Ishikawa (cell line): ENCODE data around the gene ATG5.

Source experiments
- CEBPB ChIP-seq: IDR thresholded peaks from 2 replicates; pipeline ENCODE4 v1.6.1; 2012
- CREB1 ChIP-seq: IDR thresholded peaks from 2 replicates; pipeline ENCODE4 v1.6.1; 2012; ENCODE audit warnings: low read depth
- EGR1 ChIP-seq: IDR thresholded peaks from 2 replicates; pipeline ENCODE4 v1.6.1; 2012
- EP300 ChIP-seq: IDR thresholded peaks from 2 replicates; pipeline ENCODE4 v1.6.1; 2012; ENCODE audit warnings: borderline replicate concordance
- FOXM1 ChIP-seq: IDR thresholded peaks from 2 replicates; pipeline ENCODE4 v1.6.1; 2012; ENCODE audit warnings: low read depth, borderline replicate concordance
- MAX ChIP-seq: IDR thresholded peaks from 2 replicates; pipeline ENCODE4 v1.6.1; 2012
- NFIC ChIP-seq: IDR thresholded peaks from 2 replicates; pipeline ENCODE4 v1.6.1; 2012
- RAD21 ChIP-seq: IDR thresholded peaks from 2 replicates; pipeline ENCODE4 v1.6.1; 2012; ENCODE audit warnings: low read depth
- REST ChIP-seq: IDR thresholded peaks from 2 replicates; pipeline ENCODE4 v1.6.1; 2012; ENCODE audit warnings: low read depth, mild to moderate bottlenecking
- TAF1 ChIP-seq: IDR thresholded peaks from 2 replicates; pipeline ENCODE4 v1.6.1; 2012; ENCODE audit warnings: low read depth, mild to moderate bottlenecking
- TCF12 ChIP-seq: IDR thresholded peaks from 2 replicates; pipeline ENCODE4 v1.6.1; 2012; ENCODE audit warnings: low read depth
- TEAD4 ChIP-seq: IDR thresholded peaks from 2 replicates; pipeline ENCODE4 v1.6.1; 2012
- USF1 ChIP-seq: IDR thresholded peaks from 2 replicates; pipeline ENCODE4 v1.6.1; 2012
- YY1 ChIP-seq: IDR thresholded peaks from 2 replicates; pipeline ENCODE4 v1.6.1; 2012; ENCODE audit warnings: low read depth
- ZBTB7A ChIP-seq: IDR thresholded peaks from 2 replicates; pipeline ENCODE4 v1.6.1; 2012; ENCODE audit warnings: low read depth

The ATG5 gene

GRCh38 chr6:106369739-106370138 is 44.2 kb upstream of the ATG5 start:
- TF ChIP-seq FOXM1: no peak
- TF ChIP-seq TAF1: no peak
- TF ChIP-seq NFIC: no peak
- TF ChIP-seq ZBTB7A: no peak
- no peak for TF ChIP-seq USF1
- TF ChIP-seq YY1: no peak
- TF ChIP-seq TEAD4: no peak
- TF ChIP-seq RAD21: no peak
- TF ChIP-seq CEBPB: no peak
- TF ChIP-seq CREB1: no peak
- no peak for TF ChIP-seq MAX
- no peak for TF ChIP-seq REST
- TF ChIP-seq TCF12: no peak
- no peak for TF ChIP-seq EGR1
- TF ChIP-seq EP300: no peak

- TF ChIP-seq NFIC: no peak
- no peak for TF ChIP-seq USF1
- TF ChIP-seq TAF1: no peak
- TF ChIP-seq CREB1: no peak
- TF ChIP-seq TEAD4: no peak; the same call in 1 of the 2 replicates
- TF ChIP-seq EGR1: no peak
- TF ChIP-seq FOXM1: no peak
- TF ChIP-seq RAD21: no peak
- no peak for TF ChIP-seq REST
- no peak for TF ChIP-seq CEBPB
- no peak for TF ChIP-seq MAX
- TF ChIP-seq YY1: no peak
- no peak for TF ChIP-seq EP300
- no peak for TF ChIP-seq TCF12
Observed at GRCh38 chr6:106363401-106364138, 38.0 kb upstream of the ATG5 start.

GRCh38 chr6:106360989-106361430 is 35.5 kb upstream of the ATG5 start:
- TF ChIP-seq FOXM1: no peak
- TF ChIP-seq MAX: peak; percentile 77; the same call in 1 of the 2 replicates
- no peak for TF ChIP-seq RAD21
- 0 out of 2 replicates have a peak, but pooled peaks have one; percentile 53 for TF ChIP-seq ZBTB7A
- TF ChIP-seq EGR1: peak; percentile 44

GRCh38 chr6:106360410-106360988 is 34.9 kb upstream of the ATG5 start, which contains the start of gene CRYBG1:
Gene CRYBG1 (plus strand): TSS chr6:106360717. CDS start chr6:106360909, 192 bp downstream.
- TF ChIP-seq RAD21 (peak; percentile 64), EGR1 (0 out of 2 replicates have a peak, but pooled peaks have one; percentile 24), YY1 (peak; percentile 81), USF1 (no peak)

GRCh38 chr6:106359959-106360409 is 34.4 kb upstream of the ATG5 start:
- TF ChIP-seq USF1: 0 out of 2 replicates have a peak, but pooled peaks have one; percentile 20
- TF ChIP-seq CREB1: no peak
